CD4-positive, alpha-beta T cell (primary cell): Measurements from ENCODE around the gene SHISA7. TPM values are rescaled to one million over a fixed set of nuclear protein-coding genes. Genes with fewer than 3 reads are reported as not detected.

ENCODE experiments used
- ATAC-seq: fragments of 200-7000 bp; cut with Tn5 transposase; one replicate; pipeline ENCODE4 v1.10.0; 2022; ENCODE audit warnings: mild to moderate bottlenecking; ENCODE audit not compliant: poor library complexity
- CTCF ChIA-PET: fragments of 350-600 bp; sonication (Branson Sonifier 250); formaldehyde crosslinking; loops from one replicate; lab custom pipeline; 2021; ENCODE audit warnings: antibody characterized with exemption, inconsistent platforms; lab: Charles Lee
- POLR2A ChIA-PET: fragments of 350-600 bp; sonication (Branson Sonifier 250); formaldehyde crosslinking; loops from one replicate; lab custom pipeline; 2021; ENCODE audit warnings: antibody characterized with exemption, inconsistent platforms; lab: Charles Lee
- DNase-seq, 14 experiments: peaks; one replicate each; pipeline ENCODE4 v3.0.0-alpha.2; 2013 to 2020; ENCODE audit warnings: mixed read lengths in 2 of 14
- H3K27ac ChIP-seq, 2 donors: one replicate each; pipeline versions ENCODE4 v1.5.1 to v1.7.0; 2013; ENCODE audit warnings: low read length in 2 of 2, low read depth in 1 of 2, mild to moderate bottlenecking in 1 of 2
- H3K27me3 ChIP-seq, 2 experiments: 1 replicate in 1 of 2; 2 replicates in 1 of 2; pipeline versions ENCODE4 v1.6.1 to v1.7.0; 2013; ENCODE audit warnings: low read length in 2 of 2, control low read depth in 1 of 2, mild to moderate bottlenecking in 1 of 2, moderate library complexity in 1 of 2; ENCODE audit not compliant: insufficient read depth in 2 of 2, control insufficient read depth in 1 of 2
- H3K36me3 ChIP-seq: one replicate; pipeline ENCODE4 v1.6.1; 2013; ENCODE audit warnings: low read length, control low read depth; ENCODE audit not compliant: insufficient read depth
- H3K4me1 ChIP-seq: one replicate; pipeline ENCODE4 v1.6.1; 2013; ENCODE audit warnings: low read length, control low read depth; ENCODE audit not compliant: insufficient read depth
- H3K4me3 ChIP-seq: one replicate; pipeline ENCODE4 v1.5.1; 2013; ENCODE audit warnings: mild to moderate bottlenecking, low read length, moderate library complexity
- H3K9me3 ChIP-seq, 2 experiments: 1 replicate in 1 of 2; 2 replicates in 1 of 2; pipeline versions ENCODE4 v1.6.1 to v1.7.0; 2013; ENCODE audit warnings: low read length in 2 of 2, mild to moderate bottlenecking in 2 of 2, control low read depth in 1 of 2, moderate library complexity in 1 of 2; ENCODE audit not compliant: control insufficient read depth in 1 of 2, insufficient read depth in 1 of 2
- H3K27ac Mint-ChIP-seq: one replicate; pipeline ENCODE4 v1.8.0; 2020; ENCODE audit warnings: mixed read lengths
- H3K27me3 Mint-ChIP-seq: one replicate; pipeline ENCODE4 v1.8.0; 2021; ENCODE audit warnings: mixed read lengths
- H3K36me3 Mint-ChIP-seq: one replicate; pipeline ENCODE4 v1.8.0; 2021; ENCODE audit warnings: low read depth, mixed read lengths
- H3K4me1 Mint-ChIP-seq: one replicate; pipeline ENCODE4 v1.8.0; 2021; ENCODE audit warnings: low read depth, mixed read lengths
- H3K4me3 Mint-ChIP-seq: one replicate; pipeline ENCODE4 v1.8.0; 2020; ENCODE audit warnings: mild to moderate bottlenecking, mixed read lengths
- H3K9me3 Mint-ChIP-seq: one replicate; pipeline ENCODE4 v1.8.0; 2020; ENCODE audit warnings: mixed read lengths
- CTCF ChIP-seq: fragments of 200-600 bp; IDR thresholded peaks from one replicate; pipeline ENCODE4 v1.8.0; 2022; ENCODE audit warnings: antibody characterized with exemption, mild to moderate bottlenecking
- intact Hi-C, 2 experiments: fragments of 100-400 bp; cut with DNase I in 1 of 2; cut with micrococcal nuclease in 1 of 2; formaldehyde crosslinking; loops; one replicate each; pipeline versions ENCODE4 v1.15.1 to v1.9.0; 2023 to 2025; cut with DNase I, micrococcal nuclease
- total RNA-seq, 174 experiments: library from RNA in 2 of 174; stranded (reverse) in 2 of 174; gene quantifications; one replicate each; pipeline ENCODE4 v1.2.3 and lab custom pipeline; 2021 to 2026

The SHISA7 gene
- total RNA-seq, 2 experiments from 2014 or later: not detected

- ATAC-seq: no peak
- Histone ChIP-seq H3K27me3 (no peaks in the 10 kb centered on the region), H3K9me3 (no peaks in the 10 kb centered on the region), H3K4me1 (peaks cover 29% of the 10 kb centered on the region), H3K27ac (no peak overlapping the region), H3K4me3 (no peak overlapping the region), H3K36me3 (peaks cover 3% of the 10 kb centered on the region)
- Mint-ChIP-seq H3K4me1 (peaks cover 38% of the 10 kb centered on the region), H3K9me3 (no peaks in the 10 kb centered on the region), H3K27ac (peak overlapping the region; percentile 63), H3K4me3 (peak overlapping the region; percentile 26), H3K27me3 (no peaks in the 10 kb centered on the region), H3K36me3 (peaks cover 12% of the 10 kb centered on the region)
- intact Hi-C loops: loop anchor here in 1 of 2 experiments (5.0 to 10.0 kb wide), 2 partner anchors 836 to 1016 kb away; partner anchors contain the start of genes LENG9 and ZSCAN5A
- TF ChIP-seq CTCF: no peak
- CTCF ChIA-PET: interaction anchor here (1.5 kb wide), 1 partner anchor 25 kb away, joined by 6 read pairs; no protein-coding TSS in a partner anchor
- POLR2A ChIA-PET: no interaction called here
- DNase-seq: no peak
Observed at GRCh38 chr19:55478364-55478763, 35.3 kb upstream of the SHISA7 start.

- no peak overlapping the region for H3K4me3 ChIP-seq
- H3K27me3 ChIP-seq: no peaks in the 10 kb centered on the region
- ATAC-seq (no peak), DNase-seq (no peak)
- CTCF ChIA-PET: interaction anchor here (1.5 kb wide), 1 partner anchor 26 kb away, joined by 6 read pairs; no protein-coding TSS in a partner anchor
- Mint-ChIP-seq H3K36me3 (peaks cover 12% of the 10 kb centered on the region), H3K9me3 (no peaks in the 10 kb centered on the region), H3K27me3 (no peaks in the 10 kb centered on the region), H3K4me3 (peak overlapping the region; percentile 26), H3K27ac (peak overlapping the region; percentile 63), H3K4me1 (peaks cover 38% of the 10 kb centered on the region)
- H3K27ac ChIP-seq: no peak overlapping the region
- H3K9me3 ChIP-seq: no peaks in the 10 kb centered on the region
- intact Hi-C loops: loop anchor here (2.0 to 10.0 kb wide), 3 partner anchors 69 to 1016 kb away; partner anchors contain the start of genes LENG9 (in 1 of the 2) and ZSCAN5A (in 1 of the 2)
- TF ChIP-seq CTCF: no peak
- H3K4me1 ChIP-seq: peaks cover 26% of the 10 kb centered on the region
- peaks cover 3% of the 10 kb centered on the region for H3K36me3 ChIP-seq
- POLR2A ChIA-PET: interaction anchor here (2.3 kb wide), 1 partner anchor 121 kb away, joined by 22 read pairs; the partner anchor contains the start of genes FIZ1 and ZNF524
Observed at GRCh38 chr19:55477905-55478304, 34.8 kb upstream of the SHISA7 start.

DNA sequence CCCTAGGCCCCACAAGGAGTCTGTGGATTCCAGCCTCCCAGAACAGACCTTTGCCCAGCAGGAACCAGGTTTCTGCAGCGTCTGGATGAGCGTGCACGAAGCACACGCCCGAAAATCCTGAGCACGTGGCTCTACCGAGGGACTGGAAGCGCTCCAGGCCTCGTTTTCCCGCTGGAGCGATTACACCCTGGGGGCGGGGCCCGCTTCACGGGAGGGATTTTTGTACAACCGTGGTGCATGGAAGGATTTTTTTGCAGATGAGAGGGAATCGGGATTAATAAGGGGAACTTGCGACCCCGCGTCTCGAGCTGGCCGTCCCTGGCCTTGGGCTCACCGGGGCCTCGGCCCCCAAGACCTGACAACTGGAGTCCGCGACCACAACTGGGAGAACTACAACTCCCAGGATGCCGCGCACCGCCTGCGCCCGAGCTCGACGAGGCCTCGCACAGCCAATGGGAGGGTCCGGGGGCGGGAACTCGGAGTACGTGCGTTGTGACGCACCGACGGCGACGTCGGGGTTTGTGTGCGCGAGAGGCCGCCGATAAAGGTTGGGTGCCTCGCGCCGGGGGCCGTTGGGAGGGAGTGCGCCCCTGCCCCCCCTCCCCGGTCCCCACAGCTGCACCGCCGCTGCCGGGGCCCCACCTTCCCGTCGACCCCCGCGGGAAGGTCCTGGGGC lies 33.1 kb upstream of the SHISA7 start, which contains the start of gene ZNF628:
ZNF628 (plus strand) TSS at position 518 of the 676 bp plus-strand sequence. CDS start 3,294 bp downstream, outside the sequence.
- Mint-ChIP-seq H3K9me3 (no peaks in the 10 kb centered on the region), H3K4me1 (peaks cover 38% of the 10 kb centered on the region), H3K4me3 (peak within 1 kb of the TSS; percentile 91), H3K27me3 (no peaks in the 10 kb centered on the region), H3K36me3 (peaks cover 12% of the 10 kb centered on the region), H3K27ac (peak within 1 kb of the TSS; percentile 93)
- CTCF ChIA-PET: interaction anchor here (0.9 to 2.3 kb wide), 8 partner anchors 8 to 359 kb away, joined by 3 to 27 read pairs (median 5); partner anchors contain the start of genes FIZ1, ISOC2, PPP1R12C and ZNF865
- H3K9me3 ChIP-seq: no peaks in the 10 kb centered on the region
- no peaks in the 10 kb centered on the region for H3K27me3 ChIP-seq
- ATAC-seq (peak; percentile 93), DNase-seq (peak; percentile 94 to 99 (median 98))
- H3K4me3 ChIP-seq: peak within 1 kb of the TSS; percentile 76
- POLR2A ChIA-PET: interaction anchor here (0.5 to 3.4 kb wide), 28 partner anchors 9 to 1499 kb away, joined by 3 to 35 read pairs (median 7); partner anchors contain the start of genes FIZ1, HSPBP1, ISOC2 and KMT5C
- peaks cover 26% of the 10 kb centered on the region for H3K4me1 ChIP-seq
- intact Hi-C loops: loop anchor here (2.0 to 10.0 kb wide), 3 partner anchors 67 to 1014 kb away; partner anchors contain the start of genes LENG9 (in 1 of the 2) and ZSCAN5A (in 1 of the 2)
- no peak for TF ChIP-seq CTCF
- H3K36me3 ChIP-seq: peaks cover 3% of the 10 kb centered on the region
- H3K27ac ChIP-seq: peak within 1 kb of the TSS; percentile 72 to 77
